Measurements from ENCODE around the gene TLR8.

Gene TLR8

GRCh38 chrX:12947545-12948235, 41.3 kb downstream of the TLR8 start:
- in situ Hi-C loops (cut with HindIII; ENCODE audit: low sequenced_read_pairs): no loop called here
- DNase-seq (ENCODE audit: low read depth, low spot score): no peak
- no peak for TF ChIP-seq CTCF (IDR thresholded peaks at IDR 0.05; ENCODE audit: low read depth, low read length)

GRCh38 chrX:12948495-12948894, 42.1 kb downstream of the TLR8 start:
- in situ Hi-C loops (cut with HindIII; ENCODE audit: low sequenced_read_pairs): no loop called here
- H3K4me3 ChIP-seq (ENCODE audit: low read depth, low read length): no peak overlapping the region
- DNase-seq (ENCODE audit: low read depth, low spot score): no peak
- TF ChIP-seq CTCF (IDR thresholded peaks at IDR 0.05; ENCODE audit: low read depth, low read length): no peak

More at GRCh38 chrX:12947545-12948235, 41.3 kb downstream of the TLR8 start:
- no peak overlapping the region for H3K4me3 ChIP-seq (ENCODE audit: low read depth, low read length)

- no peak for TF ChIP-seq CTCF (IDR thresholded peaks at IDR 0.05; ENCODE audit: low read depth, low read length)
- in situ Hi-C loops (cut with HindIII; ENCODE audit: low sequenced_read_pairs): no loop called here
- H3K4me3 ChIP-seq (ENCODE audit: low read depth, low read length): no peak overlapping the region
- no peak for DNase-seq (ENCODE audit: low read depth, low spot score)
Measured at GRCh38 chrX:12949205-12949926, 42.9 kb downstream of the TLR8 start.

- no peak overlapping the region for H3K4me3 ChIP-seq (ENCODE audit: low read depth, low read length)
- no peak for TF ChIP-seq CTCF (IDR thresholded peaks at IDR 0.05; ENCODE audit: low read depth, low read length)
- in situ Hi-C loops (cut with HindIII; ENCODE audit: low sequenced_read_pairs): no loop called here
- DNase-seq (ENCODE audit: low read depth, low spot score): peak; percentile 84
Measured at GRCh38 chrX:12949927-12950656, 43.7 kb downstream of the TLR8 start.

GRCh38 chrX:12950851-12951594, 44.6 kb downstream of the TLR8 start:
- TF ChIP-seq CTCF (IDR thresholded peaks at IDR 0.05; ENCODE audit: low read depth, low read length): peak; percentile 10
- no peak for DNase-seq (ENCODE audit: low read depth, low spot score)
- H3K4me3 ChIP-seq (ENCODE audit: low read depth, low read length): no peak overlapping the region
- in situ Hi-C loops (cut with HindIII; ENCODE audit: low sequenced_read_pairs): no loop called here

- TF ChIP-seq CTCF (IDR thresholded peaks at IDR 0.05; ENCODE audit: low read depth, low read length): no peak
- H3K4me3 ChIP-seq (ENCODE audit: low read depth, low read length): no peak overlapping the region
- no peak for DNase-seq (ENCODE audit: low read depth, low spot score)
- in situ Hi-C loops (cut with HindIII; ENCODE audit: low sequenced_read_pairs): no loop called here
Measured at GRCh38 chrX:12951595-12951975, 45.2 kb downstream of the TLR8 start.

Data from astrocyte of the spinal cord (primary cell).